NCI-H446 treated with DMSO at 0.1 percent for 48 hours (cell line): Measurements from ENCODE around the gene PAX1.

Experiments used
- DNase-seq: peaks from one replicate; lab custom pipeline; 2025; lab: John Stamatoyannopoulos, UW

The PAX1 gene

DNA sequence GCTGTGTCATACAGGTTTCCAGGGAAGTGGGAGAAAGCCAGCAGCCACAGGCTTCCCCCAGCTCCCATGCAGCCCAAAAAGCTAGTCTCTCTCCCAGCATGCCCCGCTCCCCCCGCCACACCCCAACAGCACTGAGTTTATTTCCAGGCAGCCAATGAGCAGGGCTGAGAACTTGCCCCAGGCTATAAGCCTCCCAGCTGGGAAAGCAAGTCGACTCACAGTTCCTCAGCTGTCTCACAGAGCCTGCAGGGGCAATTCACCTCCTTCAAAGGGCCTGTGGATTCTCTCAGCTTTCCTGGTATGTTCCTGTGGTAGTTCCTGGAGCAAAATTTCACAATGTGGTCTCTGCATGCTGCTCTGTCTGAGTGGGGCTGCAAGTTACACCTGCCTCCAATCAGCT lies 34.2 kb downstream of the PAX1 start:
- no peak for DNase-seq

DNA sequence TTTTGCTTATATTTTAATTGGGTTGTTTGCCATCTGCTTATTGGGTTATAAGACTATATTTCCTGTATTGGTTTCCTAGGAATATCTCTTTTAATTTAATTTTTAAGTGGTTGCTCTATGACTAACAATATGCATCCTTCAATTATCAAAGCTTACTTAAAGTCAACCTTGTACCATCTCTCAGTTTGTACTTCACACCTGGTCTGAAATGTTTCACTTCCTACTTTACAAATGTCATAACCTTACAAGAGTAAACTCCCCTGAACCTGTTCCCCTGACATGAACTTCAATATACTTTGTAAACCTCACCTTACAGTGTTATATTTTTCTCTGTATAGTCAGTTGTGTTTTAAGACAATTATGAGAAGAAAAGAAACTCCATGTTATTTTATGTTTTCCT lies 35.8 kb downstream of the PAX1 start:
- no peak for DNase-seq

DNA sequence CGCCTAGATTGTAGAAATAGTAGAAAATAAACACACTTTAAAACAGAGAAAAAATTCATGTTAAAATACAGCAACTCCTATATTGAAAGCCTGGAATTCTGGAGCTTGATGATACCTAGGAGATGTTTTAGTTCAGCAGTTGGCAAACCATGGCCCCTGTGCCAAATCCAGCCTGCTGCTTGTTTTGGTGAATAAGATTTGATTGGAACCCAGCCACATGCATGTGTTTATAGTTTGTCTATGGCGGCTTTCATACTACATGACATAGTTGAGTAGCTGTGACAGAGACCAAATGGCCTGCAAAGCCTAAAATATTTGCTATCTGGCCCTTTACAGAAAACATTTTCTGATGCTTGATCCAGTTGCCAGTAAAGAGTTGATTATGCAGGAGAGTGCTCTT lies 57.2 kb downstream of the PAX1 start:
- no peak for DNase-seq

DNA sequence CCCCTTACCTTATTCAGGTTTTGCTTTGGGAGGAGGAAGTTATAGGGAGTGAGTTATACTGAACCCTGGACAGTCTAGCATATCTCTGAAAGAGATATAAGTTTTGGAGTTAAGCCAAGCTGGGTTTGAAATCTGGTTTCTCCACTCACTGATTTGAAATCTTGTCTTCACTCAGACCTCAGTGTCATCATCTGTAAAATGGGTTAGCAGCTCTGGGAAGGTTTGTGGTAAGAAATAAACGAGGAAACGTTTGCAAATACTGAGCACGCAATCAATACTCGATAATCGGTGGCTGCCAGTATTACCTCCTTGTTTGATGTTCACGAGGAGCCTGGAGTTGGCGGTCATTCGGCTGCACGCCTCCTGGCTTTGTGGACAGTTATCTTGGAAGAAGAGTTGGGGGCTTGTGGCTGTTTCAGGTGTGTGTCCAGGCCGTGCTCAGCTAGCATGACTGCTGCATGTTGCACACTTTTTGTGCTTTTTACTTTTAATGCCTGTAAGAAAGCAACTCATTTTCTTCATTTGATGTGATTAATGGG lies 61.8 kb downstream of the PAX1 start:
- no peak for DNase-seq

DNA sequence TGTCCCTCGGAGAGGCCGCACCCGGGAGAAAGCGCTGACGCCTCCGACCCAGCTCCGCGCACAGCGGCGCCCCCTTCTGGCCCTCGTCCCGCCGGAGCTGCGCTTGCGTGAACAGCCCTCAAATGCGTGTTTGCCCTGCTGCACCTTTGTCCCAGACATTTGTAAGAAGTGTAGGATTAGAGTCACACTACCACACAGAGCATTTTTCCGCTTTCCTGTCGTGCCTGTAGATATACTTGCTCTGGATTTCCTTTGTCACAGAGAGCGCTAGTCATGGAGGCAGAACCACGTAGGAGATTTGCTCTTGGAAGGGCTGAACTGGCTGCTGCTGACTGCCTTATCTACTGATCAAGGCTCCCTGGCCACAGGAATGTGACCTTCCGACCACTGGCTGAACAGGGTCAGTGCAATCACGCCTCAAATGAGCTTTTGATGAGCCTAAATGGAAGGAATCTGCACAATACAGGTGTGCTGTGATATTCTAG lies 62.3 kb downstream of the PAX1 start:
- no peak for DNase-seq
